ENCODE data around the gene CYBA.

CYBA gene

GRCh38 chr16:88696441-88696840 is 45.6 kb upstream of the CYBA start:
- no peak for DNase-seq (ENCODE audit: low spot score)
- CTCF ChIA-PET: no interaction called here
- no peak for TF ChIP-seq CTCF (conservative IDR thresholded peaks at IDR 0.05; ENCODE audit: low read depth)
- POLR2A ChIA-PET (ENCODE audit: low non-redundant PET): no interaction called here
- H3K27ac ChIP-seq: no peak overlapping the region

GRCh38 chr16:88695753-88696152 is 44.9 kb upstream of the CYBA start:
- ChIA-PET CTCF (no interaction called here), POLR2A (ENCODE audit: low non-redundant PET) (no interaction called here)
- no peak for TF ChIP-seq CTCF (conservative IDR thresholded peaks at IDR 0.05; ENCODE audit: low read depth)
- no peak for DNase-seq (ENCODE audit: low spot score)
- no peak overlapping the region for H3K27ac ChIP-seq

GRCh38 chr16:88695218-88695617 is 44.4 kb upstream of the CYBA start:
- POLR2A ChIA-PET (ENCODE audit: low non-redundant PET): no interaction called here
- DNase-seq (ENCODE audit: low spot score): no peak
- no peak for TF ChIP-seq CTCF (conservative IDR thresholded peaks at IDR 0.05; ENCODE audit: low read depth)
- CTCF ChIA-PET: no interaction called here
- no peak overlapping the region for H3K27ac ChIP-seq

- CTCF ChIA-PET: interaction anchor here (0.6 kb wide), 1 partner anchor 9 kb away, joined by 3 read pairs; no protein-coding TSS in a partner anchor
- TF ChIP-seq CTCF (conservative IDR thresholded peaks at IDR 0.05; ENCODE audit: low read depth): no peak
- no peak overlapping the region for H3K27ac ChIP-seq
- POLR2A ChIA-PET (ENCODE audit: low non-redundant PET): no interaction called here
- DNase-seq (ENCODE audit: low spot score): no peak
Measured at GRCh38 chr16:88694221-88695087, 43.6 kb upstream of the CYBA start.

GRCh38 chr16:88693420-88694177 is 42.7 kb upstream of the CYBA start:
- ChIA-PET POLR2A (ENCODE audit: low non-redundant PET) (no interaction called here), CTCF (no interaction called here)
- no peak for DNase-seq (ENCODE audit: low spot score)
- no peak for TF ChIP-seq CTCF (conservative IDR thresholded peaks at IDR 0.05; ENCODE audit: low read depth)
- H3K27ac ChIP-seq: no peak overlapping the region

DNA sequence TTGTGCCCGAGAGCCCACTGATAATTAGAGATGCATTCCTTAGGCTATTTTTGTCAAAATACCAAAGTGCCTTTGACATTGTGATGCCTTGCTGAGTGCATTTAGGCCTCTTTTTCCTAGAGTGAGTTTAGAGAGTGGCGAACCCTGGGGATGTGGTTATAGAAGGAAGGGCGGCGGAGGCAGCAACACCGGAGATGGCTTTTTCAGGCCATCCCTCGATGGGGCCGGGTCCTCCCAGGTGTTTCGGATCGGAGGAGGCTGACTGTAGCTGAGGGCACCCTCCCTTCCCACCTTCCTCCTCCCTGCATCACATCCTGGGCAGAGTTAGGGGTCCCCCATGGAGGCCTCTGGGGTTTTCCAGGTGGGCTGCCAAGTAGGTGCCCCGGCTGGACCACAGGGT is 42.0 kb upstream of the CYBA start:
- no peak overlapping the region for H3K27ac ChIP-seq
- POLR2A ChIA-PET (ENCODE audit: low non-redundant PET): no interaction called here
- CTCF ChIA-PET: no interaction called here
- DNase-seq (ENCODE audit: low spot score): no peak
- TF ChIP-seq CTCF (conservative IDR thresholded peaks at IDR 0.05; ENCODE audit: low read depth): no peak
